CD4-positive, alpha-beta T cell (primary cell): ENCODE results near the gene PCDHGA1. TPM values are rescaled to one million over a fixed set of nuclear protein-coding genes. Genes with fewer than 3 reads are reported as not detected.

Experiments used
- ATAC-seq: fragments of 200-7000 bp; cut with Tn5 transposase; one replicate; pipeline ENCODE4 v1.10.0; 2022; ENCODE audit warnings: mild to moderate bottlenecking; ENCODE audit not compliant: poor library complexity
- CTCF ChIA-PET: fragments of 350-600 bp; sonication (Branson Sonifier 250); formaldehyde crosslinking; loops from one replicate; lab custom pipeline; 2021; ENCODE audit warnings: antibody characterized with exemption, inconsistent platforms; lab: Charles Lee
- POLR2A ChIA-PET: fragments of 350-600 bp; sonication (Branson Sonifier 250); formaldehyde crosslinking; loops from one replicate; lab custom pipeline; 2021; ENCODE audit warnings: antibody characterized with exemption, inconsistent platforms; lab: Charles Lee
- DNase-seq, 14 experiments: peaks; one replicate each; pipeline ENCODE4 v3.0.0-alpha.2; 2013 to 2020; ENCODE audit warnings: mixed read lengths in 2 of 14
- H3K27ac ChIP-seq, 2 donors: one replicate each; pipeline versions ENCODE4 v1.5.1 to v1.7.0; 2013; ENCODE audit warnings: low read length in 2 of 2, low read depth in 1 of 2, mild to moderate bottlenecking in 1 of 2
- H3K27me3 ChIP-seq, 2 experiments: 1 replicate in 1 of 2; 2 replicates in 1 of 2; pipeline versions ENCODE4 v1.6.1 to v1.7.0; 2013; ENCODE audit warnings: low read length in 2 of 2, control low read depth in 1 of 2, mild to moderate bottlenecking in 1 of 2, moderate library complexity in 1 of 2; ENCODE audit not compliant: insufficient read depth in 2 of 2, control insufficient read depth in 1 of 2
- H3K36me3 ChIP-seq: one replicate; pipeline ENCODE4 v1.6.1; 2013; ENCODE audit warnings: low read length, control low read depth; ENCODE audit not compliant: insufficient read depth
- H3K4me1 ChIP-seq: one replicate; pipeline ENCODE4 v1.6.1; 2013; ENCODE audit warnings: low read length, control low read depth; ENCODE audit not compliant: insufficient read depth
- H3K4me3 ChIP-seq: one replicate; pipeline ENCODE4 v1.5.1; 2013; ENCODE audit warnings: mild to moderate bottlenecking, low read length, moderate library complexity
- H3K9me3 ChIP-seq, 2 experiments: 1 replicate in 1 of 2; 2 replicates in 1 of 2; pipeline versions ENCODE4 v1.6.1 to v1.7.0; 2013; ENCODE audit warnings: low read length in 2 of 2, mild to moderate bottlenecking in 2 of 2, control low read depth in 1 of 2, moderate library complexity in 1 of 2; ENCODE audit not compliant: control insufficient read depth in 1 of 2, insufficient read depth in 1 of 2
- H3K27ac Mint-ChIP-seq: one replicate; pipeline ENCODE4 v1.8.0; 2020; ENCODE audit warnings: mixed read lengths
- H3K27me3 Mint-ChIP-seq: one replicate; pipeline ENCODE4 v1.8.0; 2021; ENCODE audit warnings: mixed read lengths
- H3K36me3 Mint-ChIP-seq: one replicate; pipeline ENCODE4 v1.8.0; 2021; ENCODE audit warnings: low read depth, mixed read lengths
- H3K4me1 Mint-ChIP-seq: one replicate; pipeline ENCODE4 v1.8.0; 2021; ENCODE audit warnings: low read depth, mixed read lengths
- H3K4me3 Mint-ChIP-seq: one replicate; pipeline ENCODE4 v1.8.0; 2020; ENCODE audit warnings: mild to moderate bottlenecking, mixed read lengths
- H3K9me3 Mint-ChIP-seq: one replicate; pipeline ENCODE4 v1.8.0; 2020; ENCODE audit warnings: mixed read lengths
- intact Hi-C, 2 experiments: fragments of 100-400 bp; cut with DNase I in 1 of 2; cut with micrococcal nuclease in 1 of 2; formaldehyde crosslinking; loops; one replicate each; pipeline versions ENCODE4 v1.15.1 to v1.9.0; 2023 to 2025; cut with DNase I, micrococcal nuclease
- total RNA-seq, 174 experiments: library from RNA in 2 of 174; stranded (reverse) in 2 of 174; gene quantifications; one replicate each; pipeline ENCODE4 v1.2.3 and lab custom pipeline; 2021 to 2026
- TF ChIP-seq, protein P1 (sequence below): fragments of 200-600 bp; IDR thresholded peaks from one replicate; pipeline ENCODE4 v1.8.0; 2022; ENCODE audit warnings: antibody characterized with exemption, mild to moderate bottlenecking

PCDHGA1 gene
- total RNA-seq, 2 experiments from 2014 or later = not detected

DNA sequence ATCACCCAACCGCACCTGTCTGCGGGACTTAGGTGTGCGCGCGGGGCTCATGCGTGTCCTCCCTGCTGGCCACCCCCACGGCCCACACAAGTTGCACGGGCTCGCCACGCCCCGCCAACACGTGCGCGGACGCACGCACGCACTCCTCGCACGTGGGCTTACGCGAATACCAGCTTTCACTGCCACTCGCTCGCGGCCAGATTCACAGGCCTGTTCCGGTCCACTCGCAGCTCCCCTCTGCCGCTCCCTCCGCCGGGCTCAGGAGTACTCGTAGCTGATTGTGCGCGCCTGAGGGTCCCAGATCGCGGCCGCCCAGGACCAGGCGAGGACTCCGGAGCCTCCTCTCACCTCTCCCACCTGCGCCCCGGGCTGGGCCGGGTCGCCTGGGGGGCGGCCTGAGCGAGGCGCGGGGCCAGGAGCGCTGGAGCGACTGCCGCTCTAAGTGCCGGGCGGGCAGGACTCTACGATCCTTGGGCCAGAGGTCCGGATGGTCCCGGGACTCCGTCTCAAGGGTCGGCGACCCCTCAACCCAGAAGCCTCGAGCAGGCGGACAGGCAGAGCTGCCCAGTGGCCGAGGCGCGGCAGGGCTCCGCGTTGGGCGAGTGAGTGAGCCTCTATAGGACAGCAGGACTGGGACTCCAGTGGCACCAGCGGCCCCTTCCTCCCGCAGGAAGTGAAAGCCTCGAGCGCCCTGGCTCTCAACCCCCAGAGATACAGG, 162.0 kb downstream of the PCDHGA1 start:
- Mint-ChIP-seq H3K4me3 (peak overlapping the region; percentile 68), H3K36me3 (no peaks in the 10 kb centered on the region), H3K27me3 (peaks cover 91% of the 10 kb centered on the region), H3K27ac (no peak overlapping the region), H3K4me1 (peaks cover 11% of the 10 kb centered on the region), H3K9me3 (no peaks in the 10 kb centered on the region)
- DNase-seq (peak in 3 of 14 experiments; percentile 8 to 50 (median 48)), ATAC-seq (peak; percentile 34)
- peaks cover 74 to 93% of the 10 kb centered on the region in 2 experiments for H3K27me3 ChIP-seq
- H3K4me3 ChIP-seq = peak overlapping the region; percentile 30
- H3K36me3 ChIP-seq = no peaks in the 10 kb centered on the region
- intact Hi-C loops = no loop called here
- peaks cover 0 to 12% of the 10 kb centered on the region in 2 experiments for H3K9me3 ChIP-seq
- ChIA-PET CTCF (interaction anchor here (1.3 kb wide), 1 partner anchor 20 kb away, joined by 3 read pairs; no protein-coding TSS in a partner anchor), POLR2A (no interaction called here)
- H3K27ac ChIP-seq = no peak overlapping the region
- peaks cover 27% of the 10 kb centered on the region for H3K4me1 ChIP-seq
- TF ChIP-seq, protein P1, sequence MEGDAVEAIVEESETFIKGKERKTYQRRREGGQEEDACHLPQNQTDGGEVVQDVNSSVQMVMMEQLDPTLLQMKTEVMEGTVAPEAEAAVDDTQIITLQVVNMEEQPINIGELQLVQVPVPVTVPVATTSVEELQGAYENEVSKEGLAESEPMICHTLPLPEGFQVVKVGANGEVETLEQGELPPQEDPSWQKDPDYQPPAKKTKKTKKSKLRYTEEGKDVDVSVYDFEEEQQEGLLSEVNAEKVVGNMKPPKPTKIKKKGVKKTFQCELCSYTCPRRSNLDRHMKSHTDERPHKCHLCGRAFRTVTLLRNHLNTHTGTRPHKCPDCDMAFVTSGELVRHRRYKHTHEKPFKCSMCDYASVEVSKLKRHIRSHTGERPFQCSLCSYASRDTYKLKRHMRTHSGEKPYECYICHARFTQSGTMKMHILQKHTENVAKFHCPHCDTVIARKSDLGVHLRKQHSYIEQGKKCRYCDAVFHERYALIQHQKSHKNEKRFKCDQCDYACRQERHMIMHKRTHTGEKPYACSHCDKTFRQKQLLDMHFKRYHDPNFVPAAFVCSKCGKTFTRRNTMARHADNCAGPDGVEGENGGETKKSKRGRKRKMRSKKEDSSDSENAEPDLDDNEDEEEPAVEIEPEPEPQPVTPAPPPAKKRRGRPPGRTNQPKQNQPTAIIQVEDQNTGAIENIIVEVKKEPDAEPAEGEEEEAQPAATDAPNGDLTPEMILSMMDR = no peak

DNA sequence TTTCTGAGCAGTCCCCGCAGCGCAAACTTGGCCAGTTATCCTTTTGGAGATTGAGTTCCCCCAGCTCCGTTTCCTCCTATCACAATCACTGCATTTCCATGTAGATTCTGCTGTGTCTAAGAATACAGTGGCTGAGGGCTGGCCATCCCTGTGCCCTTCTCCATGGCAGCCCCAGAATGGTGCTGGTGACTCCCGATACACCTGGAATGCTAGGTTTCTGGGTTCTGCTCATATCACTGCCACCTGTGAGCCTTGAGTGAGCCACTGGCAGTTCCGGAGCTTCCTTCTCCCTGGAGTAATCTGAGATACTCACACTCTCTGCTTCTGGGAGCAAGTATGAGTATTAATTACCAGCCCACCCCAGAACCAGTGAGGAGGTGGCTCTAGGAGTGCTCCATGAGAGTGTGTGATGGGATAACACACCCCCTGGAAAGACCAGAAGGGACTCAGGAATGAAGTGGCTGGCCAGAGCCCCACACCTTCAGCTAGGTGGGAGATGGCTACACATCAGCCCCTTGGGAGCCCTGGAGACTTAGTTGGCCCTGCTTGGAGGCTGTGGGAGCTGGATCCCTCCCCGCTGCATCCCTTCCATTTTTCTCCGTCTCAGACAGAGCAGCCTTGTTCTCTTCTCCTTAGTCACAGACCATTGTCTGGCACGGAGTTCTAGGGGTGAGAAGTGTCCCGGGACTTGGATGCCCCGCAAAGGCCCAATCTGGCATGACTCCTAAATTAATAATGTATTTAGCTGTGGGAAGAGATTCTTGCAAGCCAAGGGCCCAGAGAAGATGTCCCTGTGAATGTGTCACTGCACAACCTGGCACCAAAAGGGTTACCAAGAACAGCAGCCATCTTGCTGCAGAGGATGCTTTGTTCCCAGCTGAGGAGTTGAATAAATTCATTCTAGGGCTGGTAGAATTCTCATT, 163.4 kb downstream of the PCDHGA1 start:
- Histone ChIP-seq H3K27me3 (peaks cover 63 to 79% of the 10 kb centered on the region in 2 experiments), H3K36me3 (no peaks in the 10 kb centered on the region), H3K4me1 (peaks cover 27% of the 10 kb centered on the region), H3K27ac (no peak overlapping the region), H3K9me3 (peaks cover 0 to 12% of the 10 kb centered on the region in 2 experiments), H3K4me3 (no peak overlapping the region)
- peaks cover 87% of the 10 kb centered on the region for H3K27me3 Mint-ChIP-seq
- DNase-seq = no peak
- H3K4me3 Mint-ChIP-seq = no peak overlapping the region
- no peak for ATAC-seq
- peaks cover 11% of the 10 kb centered on the region for H3K4me1 Mint-ChIP-seq
- ChIA-PET CTCF (interaction anchor here (1.3 kb wide), 1 partner anchor 19 kb away, joined by 3 read pairs; no protein-coding TSS in a partner anchor), POLR2A (no interaction called here)
- H3K27ac Mint-ChIP-seq = no peak overlapping the region
- TF ChIP-seq, protein P1 = no peak
- H3K9me3 Mint-ChIP-seq = no peaks in the 10 kb centered on the region
- intact Hi-C loops = no loop called here
- no peaks in the 10 kb centered on the region for H3K36me3 Mint-ChIP-seq

DNA sequence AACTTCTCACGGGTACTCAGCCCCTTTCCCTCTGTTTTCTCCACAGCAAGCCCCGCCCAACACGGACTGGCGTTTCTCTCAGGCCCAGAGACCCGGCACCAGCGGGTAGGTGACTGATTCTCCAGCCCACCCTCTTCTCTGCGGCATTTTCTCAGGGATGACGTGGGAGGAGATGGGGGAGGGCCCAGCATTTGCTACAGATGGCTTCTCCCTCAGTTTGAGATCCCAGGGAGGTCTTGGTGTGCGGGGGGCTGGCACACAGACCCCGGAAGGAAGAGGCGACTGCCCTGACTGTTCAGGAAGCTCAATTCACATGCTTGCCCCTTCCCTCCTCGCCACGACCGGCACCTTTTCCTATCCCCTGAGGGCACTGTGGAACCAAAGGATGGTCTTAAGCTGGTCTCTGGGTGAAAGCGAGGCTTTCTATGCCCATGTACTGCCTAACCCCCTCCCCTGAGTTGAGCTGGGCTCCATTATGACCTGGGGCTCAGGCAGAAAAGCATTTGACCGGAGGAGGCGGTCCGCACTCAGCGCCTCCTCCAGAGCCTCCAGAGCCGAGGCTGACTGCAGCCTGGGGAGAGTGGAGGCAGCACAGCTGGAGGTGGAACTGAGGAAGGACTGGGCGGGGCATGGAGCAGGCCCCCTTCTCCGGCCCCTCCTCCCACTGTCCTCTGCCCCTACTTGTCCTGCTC, 164.6 kb downstream of the PCDHGA1 start:
- TF ChIP-seq, protein P1 = no peak
- POLR2A ChIA-PET = no interaction called here
- Mint-ChIP-seq H3K4me3 (no peak overlapping the region), H3K27ac (no peak overlapping the region), H3K36me3 (no peaks in the 10 kb centered on the region), H3K27me3 (peaks cover 82% of the 10 kb centered on the region), H3K9me3 (no peaks in the 10 kb centered on the region), H3K4me1 (peaks cover 11% of the 10 kb centered on the region)
- H3K27me3 ChIP-seq = peaks cover 55 to 67% of the 10 kb centered on the region in 2 experiments
- no peak for ATAC-seq
- no peaks in the 10 kb centered on the region for H3K36me3 ChIP-seq
- CTCF ChIA-PET = no interaction called here
- no peak overlapping the region for H3K27ac ChIP-seq
- DNase-seq = no peak
- no peak overlapping the region for H3K4me3 ChIP-seq
- H3K9me3 ChIP-seq = peaks cover 0 to 8% of the 10 kb centered on the region in 2 experiments
- intact Hi-C loops = no loop called here
- peaks cover 27% of the 10 kb centered on the region for H3K4me1 ChIP-seq
